Iris pigment epithelial cell (primary cell): ENCODE data around the gene CLIC4.
"Not testable (repeated sequence)": the region's sequence is repeated elsewhere in the genome, so short reads cannot be mapped to it uniquely, and the experiment has no call there.

Experiments
- DNase-seq: peaks from one replicate; pipeline ENCODE4 v3.0.0-alpha.2; 2011; ENCODE audit warnings: low read depth

CLIC4 gene

DNA sequence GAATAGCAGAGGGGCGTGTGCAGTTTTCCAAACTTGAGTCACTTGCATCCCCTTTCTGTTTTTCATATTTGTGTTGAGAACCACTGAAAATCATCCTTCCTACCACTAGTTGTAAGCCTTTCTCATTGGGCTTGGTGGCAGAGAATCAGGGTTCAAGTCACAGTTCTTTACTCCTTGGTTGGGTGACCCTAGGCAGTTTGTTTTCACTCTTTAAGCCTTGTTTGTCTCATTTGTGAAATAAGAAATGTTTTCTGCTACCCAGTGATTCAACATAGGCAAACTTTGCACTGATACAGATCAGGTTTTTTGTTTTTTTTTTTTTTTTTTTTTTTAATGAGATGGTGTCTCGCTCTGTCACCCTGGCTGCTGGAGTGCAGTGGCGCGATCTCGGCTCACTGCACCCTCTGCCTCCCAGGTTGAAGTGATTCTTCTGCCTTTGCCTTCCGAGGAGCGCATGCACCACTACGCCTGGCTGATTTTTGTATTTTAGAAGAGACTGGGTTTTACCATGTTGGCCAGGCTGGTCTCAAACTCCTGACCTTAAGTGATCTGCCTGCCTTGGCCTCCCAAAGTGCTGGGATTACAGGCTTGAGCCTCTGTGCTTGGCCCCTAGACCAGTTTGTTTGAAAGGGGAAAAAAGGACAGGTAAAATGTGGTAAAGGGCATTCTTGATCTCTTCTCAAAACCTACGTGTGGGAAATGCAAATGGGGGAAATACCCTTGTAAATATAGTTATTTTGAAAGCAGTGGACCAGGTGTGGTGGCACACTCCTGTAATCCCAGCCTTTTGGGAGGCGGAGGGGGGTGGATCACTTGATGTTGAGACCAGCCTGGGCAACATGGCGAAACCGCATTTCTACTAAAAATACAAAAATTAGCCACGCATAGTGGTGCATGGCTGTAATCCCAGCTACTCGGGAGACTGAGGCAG lies 3.2 kb downstream of the CLIC4 start:
- DNase-seq = no peak

DNA sequence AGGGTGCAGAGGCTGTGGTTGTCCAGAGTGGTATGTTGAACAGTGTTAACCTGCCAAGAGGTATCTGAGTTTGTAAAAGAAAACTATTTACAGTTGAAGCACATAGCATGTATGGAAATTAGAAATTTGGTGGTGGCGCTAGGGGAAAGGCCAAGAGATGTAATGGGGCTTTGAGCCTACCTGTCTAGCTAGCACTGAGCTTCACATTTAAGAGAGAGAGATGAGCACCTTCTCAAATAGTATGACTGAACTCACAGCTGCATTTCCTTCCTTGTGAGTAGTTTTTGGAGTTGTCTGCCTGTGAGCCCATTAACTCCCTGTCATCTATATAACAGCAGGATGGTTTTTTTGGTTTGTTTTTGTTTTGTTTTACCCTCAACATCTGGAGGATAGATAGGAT lies 4.0 kb downstream of the CLIC4 start:
- no peak for DNase-seq

GRCh38 chr1:24749886-24750285 lies 4.6 kb downstream of the CLIC4 start:
- no peak for DNase-seq

- DNase-seq = no peak
Measured at GRCh38 chr1:24751833-24752232, 6.6 kb downstream of the CLIC4 start.

GRCh38 chr1:24752305-24752704 lies 7.1 kb downstream of the CLIC4 start:
- no peak for DNase-seq

- peak; percentile 39 for DNase-seq
Measured at GRCh38 chr1:24754229-24754628, 9.0 kb downstream of the CLIC4 start.

DNA sequence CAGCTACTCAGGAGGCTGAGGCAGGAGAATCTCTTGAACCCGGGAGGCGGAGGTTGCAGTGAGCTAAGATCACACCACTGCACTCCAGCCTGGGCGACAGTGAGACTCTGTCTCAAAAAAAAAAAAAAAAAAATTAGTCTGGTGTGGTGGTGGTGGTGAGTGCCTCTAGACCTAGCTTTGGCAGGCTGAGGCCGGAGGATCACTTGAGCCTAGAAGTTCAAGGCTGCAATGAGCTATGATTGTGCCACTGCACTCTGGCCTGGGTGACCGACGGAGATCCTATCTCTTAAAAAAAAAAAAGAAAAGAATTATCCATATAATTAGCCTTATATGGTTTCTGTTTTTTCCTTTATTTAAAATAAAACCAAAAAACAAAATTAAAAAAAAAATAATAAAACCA lies 10.1 kb downstream of the CLIC4 start:
- DNase-seq = not testable (repeated sequence)

DNA sequence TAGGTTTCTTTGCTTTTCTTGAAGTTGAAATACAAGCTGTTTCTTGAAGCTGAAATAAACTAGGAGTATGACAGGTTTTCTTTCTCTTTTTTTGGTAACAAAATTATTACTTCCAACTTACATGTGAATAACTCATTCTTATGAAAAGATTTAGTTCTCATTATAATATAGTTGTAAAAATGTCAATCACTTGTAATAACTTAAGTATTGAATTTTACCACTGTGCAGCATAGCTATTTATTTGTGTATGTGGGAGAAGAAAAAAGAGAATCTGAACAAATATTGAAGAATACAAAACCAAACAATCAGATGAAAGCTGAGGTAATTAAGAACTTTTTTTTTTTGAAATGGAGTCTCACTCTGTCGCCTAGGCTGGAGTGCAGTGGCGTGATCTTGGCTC lies 11.1 kb downstream of the CLIC4 start:
- no peak for DNase-seq

GRCh38 chr1:24759492-24759891 lies 14.2 kb downstream of the CLIC4 start:
- no peak for DNase-seq

DNA sequence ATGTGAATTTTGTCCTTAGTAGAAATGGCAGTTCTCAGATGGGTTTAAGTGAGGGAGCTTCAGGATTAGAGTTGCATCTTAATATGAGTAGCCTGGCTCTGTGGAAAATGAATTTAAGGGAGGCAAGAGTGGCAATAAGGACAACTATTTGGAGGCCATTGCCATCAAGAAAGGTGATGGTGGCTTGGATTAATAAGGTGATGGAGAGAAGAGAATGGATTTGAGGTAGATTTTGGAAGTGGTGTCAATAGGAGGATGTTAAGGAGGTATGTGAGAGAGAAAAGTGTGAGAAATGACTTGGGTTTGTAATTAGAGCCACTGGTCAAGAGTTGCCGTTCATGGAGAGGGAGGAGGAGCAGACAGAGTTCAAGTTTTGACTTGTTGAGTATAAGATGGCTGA lies 16.3 kb downstream of the CLIC4 start:
- DNase-seq = no peak

- peak; percentile 69 for DNase-seq
Measured at GRCh38 chr1:24762133-24762676, 17.0 kb downstream of the CLIC4 start.

GRCh38 chr1:24763671-24764070 lies 18.4 kb downstream of the CLIC4 start:
- no peak for DNase-seq

GRCh38 chr1:24764439-24764838 lies 19.2 kb downstream of the CLIC4 start:
- DNase-seq = no peak

DNA sequence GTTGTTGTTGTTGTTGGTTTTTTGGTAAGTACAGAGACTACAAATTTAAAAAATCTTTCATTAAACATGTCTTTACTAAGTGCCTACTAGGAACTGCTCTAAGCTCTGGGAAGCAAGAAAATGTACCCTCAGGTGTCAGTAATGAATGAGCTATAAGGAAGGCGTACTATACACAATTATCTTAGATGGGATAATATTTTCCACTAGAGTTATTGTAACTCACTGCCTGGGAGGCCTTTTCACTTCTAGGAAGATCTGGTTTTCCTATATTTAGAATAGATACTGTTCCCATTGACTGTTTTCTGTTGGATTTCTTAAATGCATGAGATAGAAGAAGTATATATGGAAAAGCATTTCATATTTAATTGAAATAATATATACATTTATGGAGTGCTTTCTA lies 19.6 kb downstream of the CLIC4 start:
- DNase-seq = no peak

- DNase-seq = peak; percentile 66
Measured at GRCh38 chr1:24765308-24765988, 20.2 kb downstream of the CLIC4 start.

DNA sequence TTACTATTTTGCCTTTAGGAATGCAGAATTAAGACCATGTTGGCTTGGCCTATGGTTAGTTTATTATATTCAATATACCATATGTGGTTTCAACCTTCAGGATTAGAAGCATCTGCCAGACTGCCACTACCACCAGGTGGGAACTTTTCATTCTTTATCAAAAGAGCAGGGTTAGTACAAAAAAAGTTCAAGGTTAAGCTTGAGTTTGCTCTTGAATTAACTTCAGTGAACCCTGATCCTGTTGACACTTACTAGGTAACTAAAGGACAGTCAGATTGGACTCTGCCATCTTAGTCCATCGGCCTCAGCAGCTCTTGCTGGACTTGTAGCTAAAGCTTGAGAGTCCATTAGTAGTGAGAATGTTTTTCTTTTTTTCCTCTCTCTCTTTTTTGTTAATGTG lies 22.1 kb downstream of the CLIC4 start:
- no peak for DNase-seq

- peak; percentile 35 for DNase-seq
Measured at GRCh38 chr1:24768873-24769605, 23.8 kb downstream of the CLIC4 start.

GRCh38 chr1:24769656-24770651 lies 24.7 kb downstream of the CLIC4 start:
- peak; percentile 95 for DNase-seq

DNA sequence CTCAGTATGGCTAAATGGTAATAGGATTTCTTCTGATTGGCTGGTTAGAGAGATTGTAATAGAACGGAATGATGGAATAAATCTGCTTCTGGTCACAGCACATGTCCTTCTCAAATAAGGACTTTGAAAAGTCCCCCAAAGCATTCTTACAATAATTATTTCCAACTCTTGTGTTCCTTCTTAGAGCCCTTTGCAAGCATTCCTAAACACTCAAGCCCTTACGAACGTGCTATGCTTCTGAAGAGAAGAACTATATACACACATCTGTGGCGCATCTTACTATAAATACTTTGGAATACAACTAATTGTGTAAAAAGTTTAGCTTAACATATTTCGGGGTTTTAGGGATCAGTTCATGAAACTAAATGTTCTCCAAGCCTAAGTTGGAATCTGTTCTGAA lies 25.6 kb downstream of the CLIC4 start:
- DNase-seq = peak; percentile 51

DNA sequence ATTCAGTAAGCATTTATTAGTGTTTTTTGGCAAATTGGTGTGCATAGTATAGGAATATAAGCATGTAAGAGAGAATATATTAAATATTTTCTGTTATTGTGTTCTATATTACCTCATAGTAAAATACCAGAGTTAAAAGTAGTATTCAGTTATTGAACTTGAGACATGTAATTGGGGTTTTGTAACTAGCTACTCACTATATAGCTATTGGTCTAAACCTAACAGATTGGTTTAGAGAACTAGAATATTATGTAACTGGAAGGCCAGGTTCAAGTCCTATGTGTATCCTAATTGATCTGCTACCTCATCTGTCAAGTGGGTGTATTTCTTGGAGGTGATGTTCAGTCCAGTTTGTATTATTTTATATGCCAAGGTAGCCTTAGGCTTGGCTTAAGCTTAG lies 26.3 kb downstream of the CLIC4 start:
- DNase-seq = no peak

- no peak for DNase-seq
Measured at GRCh38 chr1:24773618-24774017, 28.4 kb downstream of the CLIC4 start.
